Motor neuron (in vitro differentiated cells): ENCODE measurements around the gene FBXW11. TPM values are rescaled to one million over a fixed set of nuclear protein-coding genes. Genes with fewer than 3 reads are reported as not detected.
"Not testable (repeated sequence)": the region's sequence is repeated elsewhere in the genome, so short reads cannot be mapped to it uniquely, and the experiment has no call there.

ENCODE experiments used
- ATAC-seq, 8 experiments: fragments of 200-7000 bp; cut with Tn5 transposase; replicated peaks in 6 of 8; 2 replicates each; pipeline ENCODE4 v1.8.0; 2021; ENCODE audit warnings: mild to moderate bottlenecking in 8 of 8, moderate library complexity in 8 of 8
- H3K27ac ChIP-seq, 2 donors: fragments of 250-450 bp; sonication (Bioruptor Pico); 2 replicates each; pipeline ENCODE4 v1.9.0; 2021; ENCODE audit warnings: antibody characterized with exemption in 2 of 2, mild to moderate bottlenecking in 2 of 2, moderate library complexity in 1 of 2
- H3K4me1 ChIP-seq, 2 donors: fragments of 250-450 bp; sonication (Bioruptor Pico); replicated peaks in 1 of 2; 2 replicates each; pipeline ENCODE4 v1.6.1; 2021; ENCODE audit warnings: antibody characterized with exemption in 2 of 2, mild to moderate bottlenecking in 2 of 2, moderate library complexity in 1 of 2
- H3K4me3 ChIP-seq, 5 donors: fragments of 250-450 bp; sonication (Bioruptor Pico); 2 replicates each; pipeline ENCODE4 v1.9.0; 2021; ENCODE audit warnings: antibody characterized with exemption in 5 of 5, mild to moderate bottlenecking in 5 of 5, moderate library complexity in 4 of 5
- WGBS, 10 experiments: fragments of 450-650 bp; shearing (Covaris generic); methylation state at CpG; one replicate each; pipeline ENCODE4 v1.0.0; 2022; 5-methylcytosine and 5-hydroxymethylcytosine counted together
- in situ Hi-C, 9 experiments: fragments of 400-800 bp; cut with MboI; loops; one replicate each; pipeline ENCODE4 v1.15.0; 2021; ENCODE audit warnings: low sequenced_read_pairs in 9 of 9, low pct_unique_long_range_greater_than_20kb in 2 of 9; ENCODE audit not compliant: unreplicated experiment in 9 of 9
- total RNA-seq, 8 experiments: library from RNA; unstranded; fragments of 300-600 nt; gene quantifications; 2 replicates each; pipeline versions ENCODE4 v1.2.3 to v1.2.4, GENCODE V29; 2022

Gene FBXW11
- total RNA-seq, 8 experiments from 2014 or later: 43.5 to 86.7 (median 58.9) TPM

GRCh38 chr5:171977244-171977950 lies 29.0 kb downstream of the FBXW11 start:
- H3K27ac ChIP-seq, H3K4me3 ChIP-seq, in situ Hi-C loops, ATAC-seq: not testable (repeated sequence)
- WGBS, 10 experiments: 64 to 100% (median 91%) methylated on average over 2 to 6 of the region's 6 CpGs
- H3K4me1 ChIP-seq: peaks cover 8 to 14% of the 10 kb centered on the region in 2 donors

- no peak overlapping the region for H3K27ac ChIP-seq
- ATAC-seq: peak in 1 of 8 experiments; percentile 39
- in situ Hi-C loops: no loop called here
- WGBS, 10 experiments: 40 to 100% (median 86%) methylated on average over 1 to 5 of the region's 5 CpGs
- no peak overlapping the region for H3K4me3 ChIP-seq
- peaks cover 5 to 13% of the 10 kb centered on the region in 2 donors for H3K4me1 ChIP-seq
Measured at GRCh38 chr5:171975877-171976667, 30.4 kb downstream of the FBXW11 start.

- WGBS, 10 experiments: 22 to 94% (median 70%) methylated on average over 1 to 3 of the region's 3 CpGs; no CpG with 5 or more reads in 3 of the 10 experiments
- H3K4me1 ChIP-seq: peaks cover 2 to 6% of the 10 kb centered on the region in 2 donors
- peak in 3 of 8 experiments; percentile 79 to 96 (median 93) for ATAC-seq
- no peak overlapping the region for H3K4me3 ChIP-seq
- H3K27ac ChIP-seq: no peak overlapping the region
- in situ Hi-C loops: no loop called here
Measured at GRCh38 chr5:171975262-171975876, 31.1 kb downstream of the FBXW11 start.

DNA sequence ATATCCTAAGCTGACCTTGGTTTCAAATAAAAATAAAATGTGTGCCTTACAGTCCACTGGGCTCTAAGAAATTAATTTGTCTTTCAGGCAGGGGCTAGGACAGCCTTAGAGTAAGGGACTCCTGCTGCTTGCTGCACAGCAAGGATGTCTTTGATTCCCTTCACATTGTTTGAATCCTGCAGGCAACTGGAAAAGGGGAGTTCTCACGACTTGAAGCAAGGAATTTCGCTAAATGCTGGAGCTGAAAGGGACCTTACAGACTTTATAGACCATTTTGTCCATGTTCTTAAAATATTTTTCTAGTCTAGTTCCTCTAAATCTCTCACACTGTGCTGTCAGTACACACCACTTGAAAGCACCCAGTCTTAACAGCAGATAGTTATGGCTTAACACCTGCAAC lies 35.6 kb downstream of the FBXW11 start:
- Histone ChIP-seq H3K27ac (no peak overlapping the region), H3K4me1 (peaks cover 6 to 7% of the 10 kb centered on the region in 2 donors), H3K4me3 (no peak overlapping the region)
- in situ Hi-C loops: no loop called here
- ATAC-seq: no peak
- 38 to 100% (median 68%) methylated on average over 1 to 2 of the region's 2 CpGs; no CpG with 5 or more reads in 2 of the 10 experiments for WGBS, 10 experiments

DNA sequence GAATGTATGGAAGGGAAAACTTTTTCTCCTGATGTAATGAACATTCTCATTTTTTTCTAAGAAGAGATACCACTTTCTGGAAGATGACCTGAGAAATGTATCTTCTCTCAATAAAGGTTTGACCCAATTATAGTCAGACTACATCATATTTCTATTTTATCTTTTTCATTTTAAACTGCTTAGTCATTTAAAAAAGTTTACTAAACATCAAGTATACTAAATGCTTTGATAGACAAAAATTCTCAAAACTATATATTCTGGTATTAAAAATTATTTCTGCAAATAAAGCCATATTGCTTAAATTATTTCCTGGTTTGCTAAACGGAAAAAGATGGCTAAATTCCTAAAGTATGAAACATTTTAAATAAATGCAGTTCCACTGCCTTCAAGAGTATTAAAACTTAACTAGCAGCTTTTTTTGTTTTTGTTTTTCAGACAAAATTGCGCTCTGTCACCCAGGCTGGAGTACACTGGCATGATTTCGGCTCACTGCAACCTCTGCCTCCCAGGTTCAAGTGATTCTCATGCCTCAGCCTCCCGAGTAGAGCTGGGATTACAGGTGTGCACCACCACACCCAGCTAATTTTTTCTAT lies 37.1 kb downstream of the FBXW11 start:
- WGBS, 10 experiments: 10 to 100% (median 91%) methylated on average over 1 to 4 of the region's 4 CpGs
- in situ Hi-C loops: no loop called here
- H3K27ac ChIP-seq: no peak overlapping the region

GRCh38 chr5:171968531-171968930 lies 37.9 kb downstream of the FBXW11 start:
- ATAC-seq: no peak
- peaks cover 5 to 6% of the 10 kb centered on the region in 2 donors for H3K4me1 ChIP-seq
- H3K27ac ChIP-seq: no peak overlapping the region
- no peak overlapping the region for H3K4me3 ChIP-seq
- in situ Hi-C loops: no loop called here
- 38 to 100% (median 94%) methylated on average over 1 to 3 of the region's 3 CpGs; no CpG with 5 or more reads in 3 of the 10 experiments for WGBS, 10 experiments

More for the DNA sequence above, 37.1 kb downstream of the FBXW11 start:
- no peak overlapping the region for H3K4me3 ChIP-seq
- H3K4me1 ChIP-seq: peaks cover 5 to 6% of the 10 kb centered on the region in 2 donors
- ATAC-seq: no peak

DNA sequence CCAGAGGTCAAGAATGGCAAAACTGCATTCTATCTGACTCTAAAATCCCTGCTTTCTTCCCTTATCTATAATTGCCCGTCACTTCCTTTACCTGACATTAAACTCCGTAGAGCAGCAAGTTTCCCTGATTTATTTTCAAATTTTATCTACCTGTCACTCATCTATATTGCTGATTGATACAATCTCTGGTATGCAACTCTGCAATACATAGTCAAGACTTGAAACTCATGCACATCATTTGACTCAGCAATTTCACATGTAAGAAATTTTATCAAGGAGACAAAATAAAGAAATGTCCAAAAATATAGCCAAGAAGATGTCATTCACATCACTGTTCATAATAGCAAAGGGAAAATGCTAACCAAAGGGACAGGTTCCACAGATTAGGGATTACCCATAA lies 39.5 kb downstream of the FBXW11 start:
- no peak overlapping the region for H3K4me3 ChIP-seq
- H3K27ac ChIP-seq: no peak overlapping the region
- H3K4me1 ChIP-seq: peaks cover 5 to 6% of the 10 kb centered on the region in 2 donors
- in situ Hi-C loops: no loop called here
- 83 to 100% (median 88%) methylated on average over 1 to 2 of the region's 2 CpGs; no CpG with 5 or more reads in 1 of the 10 experiments for WGBS, 10 experiments
- ATAC-seq: no peak

DNA sequence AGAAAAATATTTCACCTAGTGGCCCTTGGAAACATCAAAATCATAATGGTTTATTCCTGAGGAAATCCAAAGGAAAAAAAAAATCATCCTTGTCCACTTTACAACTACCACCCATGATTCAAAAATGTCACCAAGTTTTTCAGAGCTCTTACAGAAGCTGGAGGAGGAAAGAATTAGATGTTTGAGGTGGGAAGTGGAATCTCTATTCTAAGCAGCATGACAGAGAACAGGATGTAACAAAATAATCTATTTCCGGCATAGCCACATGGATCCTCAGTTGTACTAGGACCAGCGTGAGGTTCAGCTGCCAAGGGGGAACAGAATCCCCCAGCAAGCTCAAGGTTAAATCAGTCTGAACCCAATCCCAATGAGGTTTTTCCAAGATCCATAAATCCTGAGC lies 40.2 kb downstream of the FBXW11 start:
- ATAC-seq: no peak
- WGBS, 10 experiments: 17 to 100% (median 88%) methylated on average over 1 to 2 of the region's 2 CpGs; no CpG with 5 or more reads in 2 of the 10 experiments
- H3K27ac ChIP-seq: no peak overlapping the region
- H3K4me3 ChIP-seq: no peak overlapping the region
- in situ Hi-C loops: no loop called here
- H3K4me1 ChIP-seq: peaks cover 5 to 6% of the 10 kb centered on the region in 2 donors

DNA sequence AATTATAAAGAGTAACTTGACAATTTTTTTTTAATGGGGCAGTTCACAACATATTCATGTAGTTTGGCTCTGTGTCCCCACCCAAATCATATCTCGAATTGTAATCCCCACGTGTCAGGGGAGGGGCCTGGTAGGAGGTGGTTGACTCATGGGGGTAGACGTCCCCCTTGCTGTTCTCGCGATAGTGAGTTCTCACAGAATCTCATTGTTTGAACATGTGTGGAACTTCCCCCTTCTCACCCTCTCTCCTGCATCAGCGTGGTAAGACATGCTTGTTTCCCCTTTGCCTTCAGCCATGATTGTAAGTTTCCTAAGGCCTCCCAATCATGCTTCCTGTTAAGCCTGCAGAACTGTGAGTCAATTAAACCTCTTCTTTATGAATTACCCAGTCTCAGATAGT lies 40.7 kb downstream of the FBXW11 start:
- H3K4me1 ChIP-seq: peaks cover 5 to 6% of the 10 kb centered on the region in 2 donors
- H3K4me3 ChIP-seq: no peak overlapping the region
- in situ Hi-C loops: no loop called here
- ATAC-seq: no peak
- H3K27ac ChIP-seq: no peak overlapping the region
- 76 to 100% (median 86%) methylated on average over 1 to 4 of the region's 6 CpGs; no CpG with 5 or more reads in 3 of the 10 experiments for WGBS, 10 experiments

GRCh38 chr5:171963416-171963815 lies 43.0 kb downstream of the FBXW11 start:
- WGBS, 10 experiments: 79 to 100% (median 82%) methylated on average over 1 to 2 of the region's 2 CpGs
- no peak overlapping the region for H3K27ac ChIP-seq
- H3K4me1 ChIP-seq: peaks cover 5 to 6% of the 10 kb centered on the region in 2 donors
- in situ Hi-C loops: no loop called here
- ATAC-seq: no peak
- no peak overlapping the region for H3K4me3 ChIP-seq

DNA sequence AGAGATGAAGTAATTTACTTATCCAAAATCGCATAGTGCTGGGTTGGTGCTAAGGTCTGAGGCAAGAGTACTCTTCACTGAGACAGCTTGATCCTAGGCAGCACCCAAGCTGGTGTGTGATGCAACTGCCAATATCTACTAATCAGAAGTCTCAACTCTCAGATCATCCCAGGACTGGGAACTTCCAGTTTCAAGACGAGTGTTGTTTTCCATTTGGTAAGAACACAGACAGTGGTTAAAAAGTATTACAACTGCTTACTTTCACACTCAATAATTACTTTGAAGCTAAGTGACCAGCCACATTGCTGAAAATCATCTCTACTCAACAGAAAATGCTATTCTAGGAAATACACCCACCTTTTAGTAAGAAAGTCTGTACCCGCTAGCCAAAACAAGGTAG lies 45.3 kb downstream of the FBXW11 start:
- ATAC-seq: peak in 2 of 8 experiments; percentile 22 to 35
- WGBS, 10 experiments: 87 to 100% (median 100%) methylated on average over 1 to 2 of the region's 3 CpGs; no CpG with 5 or more reads in 2 of the 10 experiments
- no peak overlapping the region for H3K4me3 ChIP-seq
- H3K27ac ChIP-seq: no peak overlapping the region
- peaks cover 0 to 3% of the 10 kb centered on the region in 2 donors for H3K4me1 ChIP-seq
- in situ Hi-C loops: no loop called here

DNA sequence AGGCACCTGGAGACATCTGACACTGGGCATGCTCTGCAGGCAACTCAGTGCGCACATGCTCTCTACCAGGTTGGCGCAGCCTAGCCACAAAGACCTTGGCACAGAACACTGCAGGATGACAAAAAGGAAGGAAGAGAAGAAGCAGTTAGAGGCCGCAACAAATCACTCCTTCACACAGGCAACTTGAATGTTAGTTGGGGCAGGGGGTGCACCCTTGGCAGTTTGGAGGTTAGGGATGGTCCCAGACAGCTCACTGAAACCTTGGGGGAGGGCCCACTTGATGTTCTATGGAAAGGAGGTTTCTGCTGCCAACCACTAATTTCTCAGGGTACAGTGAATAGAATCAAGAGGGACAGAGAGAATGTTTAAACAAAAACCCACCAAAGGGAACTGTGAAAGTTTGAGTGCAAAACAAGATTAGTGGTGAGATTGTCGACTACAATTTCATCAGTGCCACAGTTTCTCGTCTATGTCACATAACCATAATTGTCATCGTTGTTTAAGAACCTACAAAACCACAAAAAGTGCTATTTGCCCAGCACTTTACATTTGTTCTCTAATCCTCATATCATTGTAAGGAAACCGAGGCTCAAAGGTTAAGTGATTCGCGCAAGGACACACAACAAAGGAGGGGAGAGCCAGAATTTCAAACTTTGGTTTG lies 48.7 kb downstream of the FBXW11 start:
- H3K27ac ChIP-seq: no peak overlapping the region
- WGBS, 10 experiments: 80 to 100% (median 96%) methylated on average over 2 to 7 of the region's 9 CpGs; no CpG with 5 or more reads in 3 of the 10 experiments

More for the DNA sequence above, 48.7 kb downstream of the FBXW11 start:
- in situ Hi-C loops: no loop called here
- no peaks in the 10 kb centered on the region for H3K4me1 ChIP-seq
- no peak for ATAC-seq
- H3K4me3 ChIP-seq: no peak overlapping the region
